ENCODE data around the gene P3H2.
A peak's percentile ranks its signal among the peaks of the same experiment; 100 is the strongest.
"Not testable (repeated sequence)": the region's sequence is repeated elsewhere in the genome, so short reads cannot be mapped to it uniquely, and the experiment has no call there.

The P3H2 gene

DNA sequence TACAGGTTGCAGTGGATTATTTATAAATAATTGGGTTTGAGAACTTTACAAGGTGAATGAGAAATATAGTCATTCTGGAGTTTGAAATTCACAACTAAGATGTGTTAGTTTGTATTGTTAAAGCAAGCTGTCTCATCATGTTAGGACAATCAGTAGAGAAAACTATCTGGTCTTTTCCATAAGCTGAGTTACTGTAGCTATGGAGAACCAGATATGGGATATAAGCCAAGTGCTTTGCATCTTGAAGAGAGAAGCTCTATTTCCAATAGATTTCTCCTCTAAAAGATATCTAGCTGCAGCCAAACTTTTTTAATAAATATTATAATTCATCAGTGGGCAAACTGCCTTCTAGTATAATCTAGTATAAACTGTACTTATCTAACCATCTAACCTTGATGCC is 11.3 kb downstream of the P3H2 start:
- Mint-ChIP-seq H3K4me1 (no peaks in the 10 kb centered on the region), H3K9me3 (no peaks in the 10 kb centered on the region), H3K27ac (no peak overlapping the region), H3K4me3 (no peak overlapping the region), H3K36me3 (no peaks in the 10 kb centered on the region)
- ATAC-seq (no peak), DNase-seq (ENCODE audit: low spot score in 2 of 2) (no peak)

GRCh38 chr3:190108804-190109203 is 11.9 kb downstream of the P3H2 start:
- Mint-ChIP-seq H3K4me1 (no peaks in the 10 kb centered on the region), H3K9me3 (no peaks in the 10 kb centered on the region), H3K36me3 (no peaks in the 10 kb centered on the region), H3K4me3 (no peak overlapping the region), H3K27ac (no peak overlapping the region)
- no peak for DNase-seq (ENCODE audit: low spot score in 2 of 2)
- no peak for ATAC-seq

- DNase-seq (ENCODE audit: low spot score in 2 of 2) (no peak), ATAC-seq (no peak)
- Mint-ChIP-seq H3K27ac (no peak overlapping the region), H3K9me3 (no peaks in the 10 kb centered on the region), H3K36me3 (no peaks in the 10 kb centered on the region), H3K4me1 (no peaks in the 10 kb centered on the region), H3K4me3 (no peak overlapping the region)
These were observed 14.8 kb downstream of the P3H2 start for GRCh38 chr3:190105876-190106275.

DNA sequence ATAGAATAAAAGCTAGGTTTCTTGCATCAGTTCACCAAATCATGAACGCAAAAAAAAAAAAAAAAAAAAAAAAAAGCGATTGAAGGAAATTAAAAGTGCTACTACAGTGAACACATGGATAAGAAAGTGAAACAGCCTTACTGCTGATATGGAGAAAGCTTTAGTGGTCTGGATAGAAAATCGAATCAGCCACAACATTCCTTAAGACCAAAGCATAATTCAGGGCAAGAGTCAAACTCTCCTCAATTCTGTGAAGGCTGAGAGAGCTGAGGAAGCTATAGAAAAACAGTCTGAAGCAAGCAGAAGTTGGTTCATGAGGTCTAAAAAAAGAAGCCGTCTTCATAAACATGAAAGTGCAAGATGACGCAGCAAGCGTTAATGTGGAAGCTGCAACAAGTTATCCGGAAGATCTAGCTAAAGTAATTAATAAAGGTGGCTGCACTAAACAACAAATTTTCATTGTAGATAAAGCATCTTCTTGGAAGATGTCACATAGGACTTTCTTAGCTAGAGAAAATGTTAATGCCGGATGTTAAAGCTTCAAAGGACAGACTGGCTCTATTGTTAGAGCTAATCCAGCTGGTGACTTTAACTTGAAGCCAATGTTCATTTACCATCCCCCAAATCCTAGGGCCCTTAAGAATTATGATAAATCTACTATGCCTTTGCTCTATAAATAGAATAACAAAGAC is 19.2 kb downstream of the P3H2 start:
- Mint-ChIP-seq H3K9me3 (no peaks in the 10 kb centered on the region), H3K4me3 (no peak overlapping the region), H3K27ac (no peak overlapping the region), H3K4me1 (no peaks in the 10 kb centered on the region), H3K36me3 (no peaks in the 10 kb centered on the region)
- DNase-seq (ENCODE audit: low spot score in 2 of 2) (no peak), ATAC-seq (no peak)

- Mint-ChIP-seq H3K4me1 (no peaks in the 10 kb centered on the region), H3K36me3 (no peaks in the 10 kb centered on the region), H3K27ac (no peak overlapping the region), H3K4me3 (no peak overlapping the region), H3K9me3 (no peaks in the 10 kb centered on the region)
- ATAC-seq = no peak
- DNase-seq (ENCODE audit: low spot score in 2 of 2) = no peak
These were observed 21.6 kb downstream of the P3H2 start for GRCh38 chr3:190099099-190099498.

DNA sequence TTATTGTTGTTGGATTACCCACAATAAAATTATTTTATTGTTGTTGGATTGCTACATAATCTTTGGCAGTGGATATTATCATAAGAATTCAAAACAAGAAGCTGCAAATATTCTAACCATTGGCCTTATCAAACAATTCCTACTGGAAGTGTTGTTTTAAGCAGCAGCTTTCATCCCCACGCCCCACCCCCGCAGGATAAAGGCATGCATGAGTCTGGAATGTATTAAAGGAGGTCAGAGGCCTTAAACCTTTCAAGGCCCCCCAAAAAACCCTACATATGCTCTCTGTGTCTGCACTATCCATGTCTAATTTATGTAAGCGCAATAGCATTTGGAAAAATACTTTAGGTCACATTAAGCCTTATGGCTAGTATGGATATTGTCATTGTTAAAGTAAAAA is 23.1 kb downstream of the P3H2 start:
- no peak overlapping the region for H3K27ac Mint-ChIP-seq
- no peaks in the 10 kb centered on the region for H3K36me3 Mint-ChIP-seq
- no peak for ATAC-seq
- DNase-seq (ENCODE audit: low spot score in 2 of 2) = no peak
- no peak overlapping the region for H3K4me3 Mint-ChIP-seq
- H3K4me1 Mint-ChIP-seq = no peaks in the 10 kb centered on the region
- no peaks in the 10 kb centered on the region for H3K9me3 Mint-ChIP-seq

DNA sequence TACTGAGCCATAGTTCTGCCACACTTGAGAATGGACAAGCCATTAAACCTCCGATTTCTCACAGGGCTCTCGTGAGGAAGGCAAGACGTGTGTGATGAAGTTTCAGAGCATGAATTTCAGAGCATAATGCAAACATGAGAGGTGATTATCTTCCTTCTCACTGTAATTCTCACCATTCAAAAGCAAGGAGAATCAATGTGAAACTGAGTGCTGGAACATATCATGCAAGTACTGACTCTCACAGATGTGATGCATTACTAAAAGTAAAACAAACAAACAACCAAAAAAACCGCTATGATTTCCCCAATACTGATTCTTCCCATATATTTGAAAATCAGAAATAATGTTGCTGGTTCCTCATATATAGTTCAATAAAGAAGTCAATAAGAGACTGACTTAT is 23.7 kb downstream of the P3H2 start:
- no peak overlapping the region for H3K27ac Mint-ChIP-seq
- no peaks in the 10 kb centered on the region for H3K36me3 Mint-ChIP-seq
- H3K4me1 Mint-ChIP-seq = no peaks in the 10 kb centered on the region
- no peaks in the 10 kb centered on the region for H3K9me3 Mint-ChIP-seq
- DNase-seq (ENCODE audit: low spot score in 2 of 2) (no peak), ATAC-seq (no peak)
- H3K4me3 Mint-ChIP-seq = no peak overlapping the region

DNA sequence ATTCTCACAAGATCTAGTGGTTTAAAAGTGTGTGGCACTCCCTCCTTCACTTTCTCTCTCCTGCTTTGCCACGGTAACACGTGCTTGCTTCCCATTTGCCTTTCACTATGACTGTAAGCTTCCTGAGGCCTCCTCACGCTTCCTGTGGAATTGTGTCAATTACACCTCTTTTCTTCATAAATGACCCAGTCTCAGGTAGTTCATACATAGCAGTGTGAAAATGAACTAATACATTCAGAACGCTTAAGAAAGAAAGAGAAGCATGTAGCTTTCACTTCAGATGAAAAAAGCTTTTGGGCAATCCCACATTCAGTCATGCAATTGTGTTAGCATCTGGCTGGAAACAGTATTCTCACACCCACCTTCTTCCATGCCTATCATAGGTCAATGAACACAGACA is 24.4 kb downstream of the P3H2 start:
- no peak overlapping the region for H3K27ac Mint-ChIP-seq
- ATAC-seq (no peak), DNase-seq (ENCODE audit: low spot score in 2 of 2) (no peak)
- no peaks in the 10 kb centered on the region for H3K9me3 Mint-ChIP-seq
- H3K4me3 Mint-ChIP-seq = no peak overlapping the region
- no peaks in the 10 kb centered on the region for H3K36me3 Mint-ChIP-seq
- no peaks in the 10 kb centered on the region for H3K4me1 Mint-ChIP-seq

DNA sequence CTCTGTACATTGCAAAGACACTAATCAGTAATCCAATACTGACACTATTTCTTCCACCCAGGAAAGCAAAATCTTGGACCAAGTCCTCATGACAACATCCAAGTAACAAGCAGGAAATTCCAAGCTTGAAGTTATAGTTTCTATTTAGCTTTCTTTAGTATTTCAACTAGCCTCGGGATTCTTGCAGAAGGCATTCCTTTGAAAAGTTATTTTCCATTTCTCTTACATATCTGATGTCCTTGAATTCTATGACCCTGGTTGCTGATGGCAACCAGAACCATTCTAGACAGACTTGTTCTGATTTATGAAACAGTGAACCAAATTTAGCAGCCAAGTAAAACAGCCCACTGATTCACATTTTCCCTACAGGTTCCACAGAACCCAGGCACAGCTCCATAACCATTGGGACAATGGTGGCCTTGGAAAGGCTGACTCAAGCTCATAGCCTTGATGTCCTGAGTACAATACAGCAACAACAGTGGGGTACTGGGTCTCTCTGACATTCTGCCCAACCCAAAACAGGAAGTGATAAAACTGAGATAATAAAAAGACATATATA is 26.5 kb downstream of the P3H2 start:
- Mint-ChIP-seq H3K4me3 (no peak overlapping the region), H3K4me1 (no peaks in the 10 kb centered on the region), H3K27ac (no peak overlapping the region), H3K9me3 (no peaks in the 10 kb centered on the region), H3K36me3 (no peaks in the 10 kb centered on the region)
- DNase-seq (ENCODE audit: low spot score in 2 of 2) = no peak
- no peak for ATAC-seq

- no peak overlapping the region for H3K4me3 Mint-ChIP-seq
- DNase-seq (ENCODE audit: low spot score in 2 of 2) (no peak), ATAC-seq (no peak)
- H3K9me3 Mint-ChIP-seq = no peaks in the 10 kb centered on the region
- H3K36me3 Mint-ChIP-seq = no peaks in the 10 kb centered on the region
- H3K4me1 Mint-ChIP-seq = no peaks in the 10 kb centered on the region
- H3K27ac Mint-ChIP-seq = no peak overlapping the region
These were observed 28.4 kb downstream of the P3H2 start for GRCh38 chr3:190092250-190092649.

DNA sequence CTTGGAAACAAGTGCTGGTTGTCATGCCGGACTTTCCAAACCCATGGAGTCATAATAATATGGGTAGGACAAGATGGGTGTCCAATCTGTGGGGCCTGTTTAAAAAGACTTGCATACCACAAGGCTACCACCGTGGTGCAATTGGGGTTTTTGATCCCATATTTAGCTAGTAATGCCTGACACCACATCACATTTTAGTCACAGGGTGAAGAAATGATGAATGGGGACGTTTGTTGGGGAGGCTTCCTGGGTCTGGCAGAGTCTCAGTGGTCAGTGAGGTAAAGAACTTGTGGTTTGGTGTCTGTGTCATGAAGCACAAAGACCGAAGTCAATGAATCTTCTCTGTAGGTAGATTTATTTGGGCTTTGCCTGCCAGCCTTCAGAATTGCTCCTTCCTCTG is 31.0 kb downstream of the P3H2 start:
- ATAC-seq (peak; percentile 52), DNase-seq (ENCODE audit: low spot score in 2 of 2) (no peak)
- no peak overlapping the region for H3K27ac Mint-ChIP-seq
- H3K36me3 Mint-ChIP-seq = no peaks in the 10 kb centered on the region
- no peak overlapping the region for H3K4me3 Mint-ChIP-seq
- no peaks in the 10 kb centered on the region for H3K9me3 Mint-ChIP-seq
- H3K4me1 Mint-ChIP-seq = no peaks in the 10 kb centered on the region

DNA sequence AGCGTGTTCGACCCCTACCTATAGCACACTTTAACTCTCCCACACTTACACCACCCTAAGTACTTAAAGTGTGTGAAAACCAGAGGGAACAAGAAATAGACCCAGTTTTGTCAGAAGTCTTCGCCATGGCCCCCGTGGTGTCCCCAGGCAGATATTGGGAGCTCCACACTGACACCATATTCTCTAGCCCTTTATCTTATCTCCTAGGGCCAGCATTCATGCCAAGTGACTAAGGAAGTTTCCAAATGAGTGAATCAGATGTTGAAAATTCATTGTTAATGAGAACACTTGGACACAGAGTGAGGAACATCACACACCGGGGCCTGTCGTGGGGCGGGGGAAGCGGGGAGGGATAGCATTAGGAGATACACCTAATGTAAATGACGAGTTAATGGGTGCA is 31.8 kb downstream of the P3H2 start:
- ATAC-seq = no peak
- Mint-ChIP-seq H3K27ac (no peak overlapping the region), H3K36me3 (no peaks in the 10 kb centered on the region), H3K4me3 (no peak overlapping the region), H3K4me1 (no peaks in the 10 kb centered on the region), H3K9me3 (no peaks in the 10 kb centered on the region)
- no peak for DNase-seq (ENCODE audit: low spot score in 2 of 2)

DNA sequence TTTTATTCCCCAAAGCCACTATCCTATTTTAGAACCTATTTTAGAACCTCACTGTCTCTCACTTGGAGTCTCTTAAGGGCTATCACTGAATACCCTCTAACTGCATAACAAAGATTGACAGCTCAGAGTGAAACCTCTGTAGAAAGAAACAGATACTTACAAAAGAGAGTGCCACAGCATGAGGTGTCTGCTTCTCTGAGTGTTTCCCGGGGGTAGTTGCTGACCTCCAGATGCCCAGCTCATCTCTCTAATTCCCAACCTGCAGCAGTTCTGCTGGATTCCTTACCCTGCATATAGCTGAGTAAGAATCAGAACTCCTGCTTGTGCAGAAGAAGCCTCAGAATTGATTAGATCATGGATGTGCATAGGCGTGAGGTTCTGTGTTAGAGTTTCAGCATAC is 34.5 kb downstream of the P3H2 start:
- Mint-ChIP-seq H3K4me1 (no peaks in the 10 kb centered on the region), H3K4me3 (no peak overlapping the region), H3K36me3 (no peaks in the 10 kb centered on the region), H3K27ac (no peak overlapping the region), H3K9me3 (no peaks in the 10 kb centered on the region)
- ATAC-seq (no peak), DNase-seq (ENCODE audit: low spot score in 2 of 2) (no peak)

DNA sequence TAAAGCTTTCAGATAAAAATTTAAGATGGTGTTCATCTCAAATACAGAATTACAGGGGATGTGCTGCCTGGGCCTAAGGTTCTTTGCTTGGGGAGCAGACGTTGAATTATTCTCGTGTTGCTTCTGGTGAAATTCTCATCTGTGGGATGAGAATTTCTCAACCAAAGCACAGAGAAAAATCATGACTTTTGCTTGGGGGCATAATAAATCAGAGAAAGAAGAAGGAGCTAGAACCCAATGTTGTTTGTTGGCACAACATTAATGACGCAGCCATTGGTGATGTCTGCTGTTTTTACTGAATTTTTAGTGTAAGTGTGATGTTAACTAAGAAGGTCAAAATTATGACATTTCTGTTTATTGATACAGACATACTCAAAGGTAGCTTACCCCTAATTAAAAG is 35.7 kb downstream of the P3H2 start:
- Mint-ChIP-seq H3K4me3 (no peak overlapping the region), H3K9me3 (no peaks in the 10 kb centered on the region), H3K4me1 (no peaks in the 10 kb centered on the region), H3K36me3 (no peaks in the 10 kb centered on the region), H3K27ac (no peak overlapping the region)
- DNase-seq (ENCODE audit: low spot score in 2 of 2) (no peak), ATAC-seq (no peak)

DNA sequence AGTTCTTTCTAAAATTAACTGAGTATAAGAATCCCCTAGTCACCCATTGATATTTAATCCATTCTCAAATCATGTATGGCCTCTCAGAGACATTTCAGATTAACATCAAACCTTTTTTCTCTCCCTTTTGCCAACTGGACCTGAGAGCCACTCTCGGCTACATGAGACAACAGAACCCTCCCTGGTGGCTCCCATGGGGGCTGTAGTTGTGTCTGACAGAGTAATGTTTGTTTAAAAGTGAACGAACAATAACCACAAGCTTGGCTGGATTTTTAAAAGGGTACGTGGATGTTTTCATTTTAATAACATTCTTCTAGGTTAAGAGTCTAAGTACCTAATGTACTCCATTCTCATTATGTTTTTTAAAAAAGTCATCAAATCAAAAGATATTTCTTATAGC is 37.1 kb downstream of the P3H2 start:
- ATAC-seq = no peak
- H3K9me3 Mint-ChIP-seq = no peaks in the 10 kb centered on the region
- no peak for DNase-seq (ENCODE audit: low spot score in 2 of 2)

GRCh38 chr3:190081389-190081788 is 39.3 kb downstream of the P3H2 start:
- Mint-ChIP-seq H3K36me3 (no peaks in the 10 kb centered on the region), H3K9me3 (no peaks in the 10 kb centered on the region), H3K4me3 (no peak overlapping the region), H3K4me1 (no peaks in the 10 kb centered on the region), H3K27ac (no peak overlapping the region)
- DNase-seq (ENCODE audit: low spot score in 2 of 2) = no peak
- ATAC-seq = no peak

More for the DNA sequence above, 37.1 kb downstream of the P3H2 start:
- Mint-ChIP-seq H3K36me3 (no peaks in the 10 kb centered on the region), H3K4me3 (no peak overlapping the region), H3K27ac (no peak overlapping the region), H3K4me1 (no peaks in the 10 kb centered on the region)

GRCh38 chr3:190079173-190079572 is 41.5 kb downstream of the P3H2 start:
- not testable (repeated sequence) for ATAC-seq; H3K9me3 Mint-ChIP-seq; H3K36me3 Mint-ChIP-seq; H3K4me3 Mint-ChIP-seq; DNase-seq (ENCODE audit: low spot score in 2 of 2); H3K4me1 Mint-ChIP-seq; H3K27ac Mint-ChIP-seq

All from stimulated activated effector memory CD8-positive, alpha-beta T cell treated with anti-CD3 and anti-CD28 coated beads, Interleukin-12 subunit alpha, Interleukin-12 subunit beta, amount 100 ng/mL, for 72 hours (primary cell).